Measurements from ENCODE around the gene DOLPP1. TPM values are rescaled to one million over a fixed set of nuclear protein-coding genes. Genes with fewer than 3 reads are reported as not detected.

The DOLPP1 gene
- polyA plus RNA-seq, 3 donors, result 5.4 to 6.6 (median 5.9) TPM

- 93% methylated on average over 3 of the region's 3 CpGs for WGBS (ENCODE audit: insufficient coverage)
- no peak overlapping the region for H2AFZ ChIP-seq (ENCODE audit: insufficient read depth, low read depth, low read length, poor library complexity, severe bottlenecking)
- H3K27ac Mint-ChIP-seq, result peak overlapping the region in 2 of 7 donors; percentile 32 to 61
- no peak overlapping the region for H3K4me3 Mint-ChIP-seq
- no peak overlapping the region for H3K4me2 ChIP-seq (replicated peaks; ENCODE audit: extremely low read depth, low read length, poor library complexity, severe bottlenecking)
- peaks cover 0 to 2% (median 0%) of the 10 kb centered on the region in 3 donors for H3K27me3 Mint-ChIP-seq (ENCODE audit: low read depth in 3 of 3)
- no peaks in the 10 kb centered on the region for H3K27me3 ChIP-seq (ENCODE audit: control insufficient read depth in 2 of 2, insufficient read depth in 2 of 2, low read length in 2 of 2)
- no peak overlapping the region for H3K9ac ChIP-seq (ENCODE audit: insufficient read depth, low read length, poor library complexity, severe bottlenecking)
- peaks cover 83 to 96% of the 10 kb centered on the region in 2 donors for H3K36me3 Mint-ChIP-seq
- peaks cover 4% of the 10 kb centered on the region for H3K4me1 Mint-ChIP-seq
- no peaks in the 10 kb centered on the region for H3K9me3 ChIP-seq (replicated peaks in 1 of 2; ENCODE audit: control insufficient read depth in 1 of 2, insufficient read depth in 1 of 2, low read length in 2 of 2)
- peaks cover 72 to 88% of the 10 kb centered on the region in 2 donors for H3K36me3 ChIP-seq (replicated peaks in 1 of 2; ENCODE audit: control insufficient read depth in 1 of 2, insufficient read depth in 2 of 2, low read length in 2 of 2)
- no peaks in the 10 kb centered on the region for H3K9me3 Mint-ChIP-seq
- H4K20me1 ChIP-seq (ENCODE audit: insufficient read depth, low read length), result peaks cover 48% of the 10 kb centered on the region
- TF ChIP-seq CTCF (IDR thresholded peaks at IDR 0.05), result no peak
- DNase-seq, result no peak
- no peaks in the 10 kb centered on the region for H3K4me1 ChIP-seq (ENCODE audit: control insufficient read depth in 1 of 2, insufficient read depth in 2 of 2, low read length in 2 of 2)
- intact Hi-C loops (cut with micrococcal nuclease), result no loop called here
- H3K4me3 ChIP-seq (replicated peaks in 1 of 3; ENCODE audit: low read depth in 2 of 3, low read length in 3 of 3), result no peak overlapping the region
- peaks cover 56% of the 10 kb centered on the region for H3K79me2 ChIP-seq (ENCODE audit: insufficient read depth, low read length)
- peak overlapping the region in 1 of 2 donors; percentile 16 for H3K27ac ChIP-seq (ENCODE audit: low read depth in 1 of 2, low read length in 2 of 2)
Measured at GRCh38 chr9:129124506-129125069, 43.7 kb downstream of the DOLPP1 start.

- peaks cover 0 to 2% (median 0%) of the 10 kb centered on the region in 3 donors for H3K27me3 Mint-ChIP-seq (ENCODE audit: low read depth in 3 of 3)
- peaks cover 73 to 94% of the 10 kb centered on the region in 2 donors for H3K36me3 ChIP-seq (replicated peaks in 1 of 2; ENCODE audit: control insufficient read depth in 1 of 2, insufficient read depth in 2 of 2, low read length in 2 of 2)
Measured at GRCh38 chr9:129125478-129125877, 44.6 kb downstream of the DOLPP1 start.

More at GRCh38 chr9:129125478-129125877, 44.6 kb downstream of the DOLPP1 start:
- Mint-ChIP-seq H3K4me1 (peaks cover 4% of the 10 kb centered on the region), H3K36me3 (peaks cover 83 to 96% of the 10 kb centered on the region in 2 donors), H3K4me3 (no peak overlapping the region), H3K27ac (no peak overlapping the region), H3K9me3 (no peaks in the 10 kb centered on the region)
- H3K4me3 ChIP-seq (replicated peaks in 1 of 3; ENCODE audit: low read depth in 2 of 3, low read length in 3 of 3), result no peak overlapping the region
- no peak overlapping the region for H3K27ac ChIP-seq (ENCODE audit: low read depth in 1 of 2, low read length in 2 of 2)
- WGBS (ENCODE audit: insufficient coverage), result 96% methylated on average over 5 of the region's 8 CpGs
- H3K9ac ChIP-seq (ENCODE audit: insufficient read depth, low read length, poor library complexity, severe bottlenecking), result no peak overlapping the region
- H4K20me1 ChIP-seq (ENCODE audit: insufficient read depth, low read length), result peaks cover 42% of the 10 kb centered on the region
- H3K4me1 ChIP-seq (ENCODE audit: control insufficient read depth in 1 of 2, insufficient read depth in 2 of 2, low read length in 2 of 2), result no peaks in the 10 kb centered on the region
- H3K27me3 ChIP-seq (ENCODE audit: control insufficient read depth in 2 of 2, insufficient read depth in 2 of 2, low read length in 2 of 2), result no peaks in the 10 kb centered on the region
- H3K79me2 ChIP-seq (ENCODE audit: insufficient read depth, low read length), result peaks cover 48% of the 10 kb centered on the region
- DNase-seq, result no peak
- intact Hi-C loops (cut with micrococcal nuclease), result no loop called here
- no peaks in the 10 kb centered on the region for H3K9me3 ChIP-seq (replicated peaks in 1 of 2; ENCODE audit: control insufficient read depth in 1 of 2, insufficient read depth in 1 of 2, low read length in 2 of 2)
- TF ChIP-seq CTCF (IDR thresholded peaks at IDR 0.05), result no peak
- no peak overlapping the region for H2AFZ ChIP-seq (ENCODE audit: insufficient read depth, low read depth, low read length, poor library complexity, severe bottlenecking)
- H3K4me2 ChIP-seq (replicated peaks; ENCODE audit: extremely low read depth, low read length, poor library complexity, severe bottlenecking), result no peak overlapping the region
